Stimulated activated CD8-positive, alpha-beta memory T cell treated with anti-CD3 and anti-CD28 coated beads, Interleukin-15, amount 100 ng/mL, for 24 hours (primary cell): Measurements from ENCODE around the gene MAST4.
"Not testable (repeated sequence)": the region's sequence is repeated elsewhere in the genome, so short reads cannot be mapped to it uniquely, and the experiment has no call there.

Experiments used
- DNase-seq: peaks from one replicate; pipeline ENCODE4 v3.0.0-alpha.2; 2020; ENCODE audit warnings: low read depth

MAST4 gene

DNA sequence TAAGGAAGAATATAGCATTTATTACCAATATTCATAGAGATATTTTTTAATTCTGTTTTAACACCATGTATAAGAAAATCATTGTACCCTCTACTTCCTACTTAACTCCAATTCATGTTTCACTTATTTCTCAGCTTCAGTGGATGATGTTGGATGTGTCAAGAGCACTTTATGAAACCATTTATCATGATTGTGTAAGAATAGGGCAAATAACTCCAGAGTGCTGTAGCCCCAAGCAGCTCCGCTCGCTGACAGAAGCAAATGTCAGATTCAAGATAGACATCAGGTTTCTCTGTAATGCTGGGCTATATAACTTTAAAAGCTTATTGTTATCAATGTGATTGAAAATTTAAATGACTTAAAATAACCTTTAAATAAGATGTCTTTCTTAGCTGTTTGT lies 50.4 kb downstream of the MAST4 start:
- DNase-seq, result no peak

DNA sequence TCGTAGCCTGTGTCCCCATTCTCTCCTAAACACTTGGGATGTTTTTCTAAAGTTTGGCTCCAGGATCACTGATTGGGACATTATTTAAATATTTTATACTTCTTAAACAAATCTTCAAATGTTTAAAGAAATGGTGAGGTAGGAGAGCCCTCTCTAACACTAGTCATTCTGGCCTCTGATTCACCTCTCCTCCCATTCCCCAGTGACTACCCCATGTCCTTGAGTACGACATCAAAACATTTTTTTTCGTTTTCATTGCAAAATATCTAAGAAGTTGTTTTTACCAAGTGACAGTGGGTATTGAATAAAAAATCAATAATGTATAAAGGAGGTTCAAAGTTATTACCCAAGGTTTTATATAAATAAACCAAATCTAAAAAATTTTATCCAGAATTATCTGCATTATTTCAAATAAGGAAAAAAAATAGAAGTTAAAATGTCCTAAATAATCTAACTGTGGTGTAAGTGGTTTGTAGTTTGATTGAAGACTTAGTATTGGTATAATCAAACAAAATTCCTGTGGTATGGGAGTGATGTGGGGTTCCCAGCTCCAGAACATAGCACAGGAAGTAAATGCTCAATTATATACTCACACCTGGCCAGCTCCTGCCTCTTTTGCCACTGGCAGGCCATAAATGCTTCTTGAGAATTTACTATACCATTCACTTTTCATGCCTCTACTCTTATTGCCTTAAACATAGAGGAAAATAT lies 51.1 kb downstream of the MAST4 start:
- no peak for DNase-seq

DNA sequence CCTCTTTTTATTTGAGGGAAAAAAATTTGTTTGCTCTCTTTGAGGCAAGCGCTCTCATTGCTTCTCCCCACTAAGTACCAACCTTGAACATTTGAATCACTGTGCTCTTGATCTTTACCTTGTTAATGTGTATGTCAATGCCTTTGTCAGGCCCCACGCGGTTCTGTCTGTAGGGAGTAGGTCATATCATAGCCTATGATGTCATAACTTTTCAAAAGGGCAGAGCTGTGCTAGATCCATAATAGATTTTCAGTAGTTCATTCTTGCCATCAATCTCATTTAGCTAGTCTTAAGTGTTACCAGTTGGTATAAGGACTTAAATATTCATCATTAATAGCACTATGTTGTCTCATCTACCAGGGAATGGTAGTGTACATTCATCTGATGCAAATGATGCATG lies 56.6 kb downstream of the MAST4 start:
- DNase-seq, result no peak

- DNase-seq, result no peak
Measured at GRCh38 chr5:66653325-66653724, 57.1 kb downstream of the MAST4 start.

- no peak for DNase-seq
Measured at GRCh38 chr5:66655395-66656324, 59.5 kb downstream of the MAST4 start.

DNA sequence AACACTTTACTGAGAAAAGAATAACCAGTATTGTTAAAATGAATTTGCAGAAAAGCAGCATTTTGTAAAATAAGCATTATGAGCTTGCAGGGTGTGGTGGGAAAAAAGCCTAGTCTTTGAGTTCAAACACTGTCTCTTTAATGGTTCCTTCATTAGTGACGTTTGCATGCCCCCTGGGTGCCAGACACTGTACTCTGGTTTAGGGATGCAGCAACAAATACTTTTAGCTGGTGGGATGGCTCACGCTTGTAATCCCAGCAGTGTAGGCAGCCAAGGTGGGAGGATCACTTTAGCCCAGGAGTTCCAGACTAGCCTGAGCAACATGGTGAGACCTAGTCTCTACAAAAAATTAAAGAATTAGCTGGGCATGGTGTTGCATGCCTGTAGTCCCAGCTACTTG lies 62.3 kb downstream of the MAST4 start:
- no peak for DNase-seq

DNA sequence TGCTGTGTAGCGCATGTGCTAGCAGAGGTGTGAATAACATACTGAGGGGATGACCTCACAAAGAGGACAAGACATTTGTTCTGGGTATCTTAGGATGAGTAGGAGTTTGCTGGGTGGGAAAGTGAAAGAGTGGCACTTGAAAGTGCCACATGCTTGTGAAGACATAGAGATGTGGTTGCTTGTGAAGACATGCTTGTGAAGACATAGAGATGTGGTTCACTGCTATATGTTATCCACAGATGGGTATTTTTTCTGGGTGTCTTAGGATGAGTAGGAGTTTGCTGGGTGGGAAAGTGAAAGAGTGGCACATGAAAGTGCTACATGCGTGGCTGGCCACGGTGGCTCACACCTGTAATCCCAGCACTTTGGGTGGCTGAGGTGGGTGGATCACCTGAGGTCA lies 63.6 kb downstream of the MAST4 start:
- no peak for DNase-seq

DNA sequence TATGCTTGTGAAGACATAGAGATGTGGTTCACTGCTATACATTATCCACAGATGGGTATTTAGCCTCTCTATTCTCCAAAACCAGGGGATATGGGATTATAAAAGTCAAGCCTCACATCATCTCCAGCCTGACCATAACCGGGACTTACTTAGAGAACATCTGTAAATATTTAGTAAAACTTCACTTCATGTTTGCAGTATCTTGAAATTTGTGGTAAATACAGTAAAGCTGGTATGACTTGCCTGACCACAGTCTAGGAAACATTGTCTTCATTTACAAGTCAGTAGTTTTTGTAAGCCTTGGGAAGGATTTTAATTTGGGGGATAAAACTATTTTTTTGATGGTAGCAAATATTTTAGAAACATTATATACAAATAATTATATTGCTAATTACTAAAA lies 64.2 kb downstream of the MAST4 start:
- no peak for DNase-seq

DNA sequence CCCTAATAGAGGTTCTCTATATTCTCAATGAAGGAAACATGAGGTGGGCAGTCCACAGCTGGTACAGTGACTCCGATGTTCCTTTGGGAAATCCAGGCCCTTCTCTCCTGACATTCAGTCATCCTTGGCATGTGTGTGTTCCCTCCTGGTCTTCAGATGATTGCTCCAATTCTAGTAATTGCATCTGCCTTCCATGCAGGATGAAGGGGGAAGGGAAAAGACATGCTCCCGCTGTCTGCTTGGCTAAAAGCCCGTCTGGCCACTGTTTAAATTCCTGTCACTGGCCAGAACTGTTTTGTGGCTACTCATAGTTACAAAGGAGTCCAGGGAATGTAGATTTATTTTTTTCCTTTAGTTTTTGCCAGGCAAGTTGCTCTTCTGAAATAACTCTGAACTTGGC lies 65.0 kb downstream of the MAST4 start:
- DNase-seq, result no peak

GRCh38 chr5:66666778-66667177 lies 70.6 kb downstream of the MAST4 start:
- DNase-seq, result no peak

GRCh38 chr5:66669086-66669861 lies 73.1 kb downstream of the MAST4 start:
- no peak for DNase-seq

DNA sequence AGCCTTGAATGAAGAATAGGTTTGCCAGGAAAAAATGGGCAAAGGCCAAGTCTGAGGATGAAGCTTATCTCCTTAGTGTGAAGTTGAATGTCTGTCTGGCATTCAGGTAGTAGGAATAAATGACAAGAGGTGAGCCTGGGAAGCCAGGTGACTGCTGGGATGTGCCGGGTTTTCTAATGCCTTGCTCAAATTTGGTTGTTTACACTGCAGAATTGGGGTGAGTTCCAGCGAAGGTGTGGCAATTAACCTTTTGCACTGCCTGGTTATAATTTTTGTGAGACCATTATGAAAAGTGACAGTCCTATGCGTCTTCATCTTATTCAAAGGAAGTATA lies 73.6 kb downstream of the MAST4 start:
- no peak for DNase-seq

DNA sequence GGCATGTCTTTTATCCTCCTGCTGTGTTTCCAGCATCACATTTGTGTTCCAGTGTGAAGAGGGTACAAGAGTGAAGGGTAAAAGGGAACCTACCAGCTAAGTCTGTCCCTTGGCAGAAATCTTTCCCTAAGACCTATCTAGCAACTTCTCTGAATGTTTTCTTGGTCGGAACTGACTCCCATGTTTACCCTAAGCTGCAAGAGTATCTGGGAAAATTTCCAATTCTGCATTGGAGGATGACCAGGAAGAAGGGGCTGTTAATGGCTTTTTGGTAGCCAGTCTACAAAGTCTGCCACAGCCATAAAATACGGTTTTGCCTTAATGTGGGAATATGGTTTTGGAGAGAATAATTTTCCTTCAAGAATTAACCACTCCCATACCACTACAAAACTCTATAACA lies 75.1 kb downstream of the MAST4 start:
- DNase-seq, result no peak

- DNase-seq, result no peak
Measured at GRCh38 chr5:66674802-66675201, 78.6 kb downstream of the MAST4 start.

DNA sequence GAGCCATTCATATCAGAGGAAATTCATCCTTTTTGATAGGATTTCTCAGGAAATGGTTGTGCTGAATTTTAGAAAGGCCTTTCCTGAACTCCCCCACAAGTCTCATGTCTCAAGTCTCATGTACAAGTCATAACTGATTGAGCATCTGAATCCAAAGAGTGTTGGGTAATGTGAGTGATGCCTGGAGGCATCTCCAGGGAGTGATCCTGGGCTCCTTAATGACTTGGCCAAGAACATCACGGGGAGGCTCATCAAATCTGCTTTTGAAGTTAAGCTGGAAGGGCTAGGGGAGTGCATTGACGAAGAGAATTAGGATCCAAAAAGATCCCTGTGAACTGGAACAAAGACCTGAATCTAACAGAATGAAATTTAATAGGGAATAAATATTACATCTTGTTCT lies 79.2 kb downstream of the MAST4 start:
- no peak for DNase-seq

DNA sequence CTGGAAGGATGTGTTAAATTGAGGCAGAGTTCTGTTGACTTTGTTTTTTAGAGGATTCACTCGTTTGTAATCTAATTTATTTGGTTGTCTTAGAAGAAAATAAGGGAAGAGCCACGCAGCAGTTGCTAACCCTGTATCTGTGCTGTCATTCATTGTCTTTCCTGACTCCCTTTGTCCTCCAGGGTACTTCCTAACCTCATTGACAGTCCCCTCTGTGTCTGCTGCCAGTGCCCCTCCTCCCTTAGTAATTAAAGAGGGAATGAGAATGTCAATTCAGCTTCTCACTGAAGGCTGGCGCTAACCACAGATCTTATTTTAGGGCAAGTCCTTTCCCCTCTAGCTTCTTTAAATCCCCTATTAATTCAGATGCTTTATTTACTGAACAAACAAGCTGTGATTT lies 84.0 kb downstream of the MAST4 start:
- DNase-seq, result no peak

DNA sequence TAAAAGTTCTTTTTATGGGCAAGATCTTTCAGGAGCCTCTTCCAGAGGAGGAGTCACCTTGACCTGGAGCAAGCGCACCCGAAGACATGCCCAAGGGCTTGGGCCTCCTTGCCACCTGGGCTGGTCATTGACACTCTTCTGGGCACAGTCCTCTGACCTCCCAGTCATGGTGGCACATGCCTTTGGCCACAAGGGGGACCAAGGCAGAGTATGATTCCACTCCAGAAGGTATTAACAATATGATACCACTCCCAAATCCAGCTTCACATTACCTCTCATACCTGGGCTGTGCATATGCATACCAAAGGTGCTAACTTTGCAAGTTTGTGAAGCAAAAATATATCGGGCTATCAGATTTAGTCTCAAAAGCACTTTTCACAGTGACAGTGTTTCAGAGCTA lies 84.6 kb downstream of the MAST4 start:
- no peak for DNase-seq

DNA sequence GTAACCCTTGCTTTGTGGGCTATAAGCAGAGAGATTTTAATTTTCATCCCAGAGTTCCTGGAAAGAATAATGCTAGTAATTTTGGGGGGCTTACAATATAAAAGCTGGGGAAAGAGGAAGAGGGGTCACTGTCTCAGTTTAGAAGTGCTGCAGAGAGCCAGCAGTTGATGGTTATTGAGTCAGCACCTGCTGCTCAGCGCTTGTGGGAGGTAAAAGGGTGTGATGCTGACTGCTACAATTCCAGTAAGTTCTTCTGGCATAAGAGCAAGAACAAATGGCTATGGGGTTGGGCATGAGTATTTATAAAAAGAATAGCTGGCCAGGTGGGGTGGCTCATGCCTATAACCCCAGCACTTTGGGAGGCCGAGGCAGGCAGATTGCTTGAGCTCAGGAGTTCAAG lies 88.5 kb downstream of the MAST4 start:
- DNase-seq, result no peak

DNA sequence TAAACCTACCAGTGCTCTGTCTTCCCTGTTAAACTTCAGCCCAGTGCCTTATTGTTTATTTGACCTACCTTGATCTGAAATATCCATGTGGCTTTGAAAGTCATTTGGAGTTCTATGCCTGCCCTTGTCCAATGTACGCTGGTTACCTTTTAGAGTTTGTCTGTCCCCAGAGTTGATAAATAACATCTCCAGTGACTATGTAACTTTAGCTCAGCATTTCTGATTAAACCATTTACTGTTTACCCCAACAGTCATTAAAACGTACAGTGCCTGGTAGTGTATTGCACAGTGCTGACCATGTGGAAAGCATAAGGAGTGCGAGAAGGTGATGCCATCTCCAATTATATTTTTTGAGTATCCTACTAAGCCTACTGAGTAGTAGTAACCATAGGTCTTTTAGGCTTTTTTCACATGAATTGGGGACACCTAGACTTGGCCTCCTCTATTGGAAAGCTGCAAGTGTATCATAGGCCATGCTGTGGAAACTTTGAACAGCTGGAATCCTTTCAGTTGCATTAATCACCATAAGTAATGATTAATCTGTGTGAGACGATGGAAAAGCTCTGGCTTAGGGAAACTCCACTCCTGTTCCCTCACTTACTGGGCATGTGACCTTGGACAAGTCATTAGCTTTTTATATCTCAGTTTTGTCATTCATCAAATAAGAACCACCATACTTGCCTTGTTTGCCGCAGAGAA lies 93.5 kb downstream of the MAST4 start:
- no peak for DNase-seq

GRCh38 chr5:66694036-66694435 lies 97.8 kb downstream of the MAST4 start:
- no peak for DNase-seq

- not testable (repeated sequence) for DNase-seq
Measured at GRCh38 chr5:66695840-66696239, 99.6 kb downstream of the MAST4 start.
